NT2/D1 (cell line): ENCODE results near the gene DNAJC10.

ENCODE experiments used
- DNase-seq: peaks from one replicate; pipeline ENCODE4 v3.0.0-alpha.2; 2011; ENCODE audit warnings: low read depth, low spot score
- H3K27me3 ChIP-seq: 2 replicates; pipeline ENCODE4 v1.6.0; 2011; ENCODE audit warnings: mild to moderate bottlenecking; ENCODE audit not compliant: insufficient read length, insufficient read depth
- H3K36me3 ChIP-seq: 2 replicates; pipeline ENCODE4 v1.6.1; 2011; ENCODE audit warnings: mild to moderate bottlenecking, low read length, mixed read lengths; ENCODE audit not compliant: insufficient read depth, insufficient read length
- H3K4me1 ChIP-seq: 2 replicates; pipeline ENCODE4 v1.5.1; 2011; ENCODE audit not compliant: insufficient read depth, insufficient read length
- H3K4me3 ChIP-seq: 2 replicates; pipeline ENCODE4 v1.5.1; 2011; ENCODE audit warnings: low read depth; ENCODE audit not compliant: insufficient read length
- H3K9ac ChIP-seq: 2 replicates; pipeline ENCODE4 v1.6.0; 2011; ENCODE audit warnings: low read depth; ENCODE audit not compliant: insufficient read length
- H3K9me3 ChIP-seq: 2 replicates; pipeline ENCODE4 v1.5.1; 2011; ENCODE audit warnings: mild to moderate bottlenecking, low read length; ENCODE audit not compliant: insufficient read depth
- SUZ12 ChIP-seq: IDR thresholded peaks from 2 replicates; pipeline ENCODE4 v1.6.1; 2011; ENCODE audit not compliant: insufficient read length, insufficient read depth; ENCODE audit errors: extremely low read depth
- YY1 ChIP-seq: IDR thresholded peaks from 2 replicates; pipeline ENCODE4 v1.6.1; 2011; ENCODE audit not compliant: insufficient read length, insufficient read depth
- ZNF274 ChIP-seq: IDR thresholded peaks from 2 replicates; pipeline ENCODE4 v1.6.1; 2011; ENCODE audit warnings: mild to moderate bottlenecking, low read depth, low read length

The DNAJC10 gene

DNA sequence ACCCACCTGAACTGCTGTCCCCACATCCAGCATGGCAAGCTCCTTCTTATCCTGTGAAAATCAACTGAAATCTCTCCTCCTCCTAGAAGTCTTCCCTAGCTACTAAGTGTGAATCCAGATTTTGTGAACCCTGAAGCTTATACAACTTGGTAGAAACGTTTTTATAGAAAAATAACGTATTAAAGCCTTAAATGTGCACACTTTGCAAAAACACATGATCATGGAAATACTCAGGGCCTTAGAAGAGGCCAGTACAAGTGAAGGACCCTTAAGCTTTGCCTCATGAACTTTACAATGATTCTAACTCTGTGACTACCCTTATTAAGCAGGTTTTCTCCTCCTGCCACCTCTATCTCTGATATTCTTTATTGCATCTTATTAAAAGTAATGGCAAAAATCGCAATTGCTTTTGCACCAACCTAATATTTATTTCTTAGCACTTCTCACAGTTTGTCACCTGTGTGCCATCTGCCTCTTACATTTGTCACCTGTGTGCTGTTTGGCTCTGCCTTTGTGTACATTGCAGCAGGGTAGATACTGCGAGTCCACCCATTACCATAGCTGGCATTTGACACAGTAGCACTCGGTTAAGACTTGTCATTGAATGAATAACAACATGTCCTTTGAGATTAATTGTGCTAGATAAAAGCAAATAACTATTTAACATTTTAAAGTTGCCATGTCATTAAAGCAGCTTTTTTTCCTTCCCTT is 108.2 kb downstream of the DNAJC10 start:
- no peaks in the 10 kb centered on the region for H3K4me1 ChIP-seq
- H3K9ac ChIP-seq = no peak overlapping the region
- no peak for TF ChIP-seq YY1
- TF ChIP-seq ZNF274 = no peak
- no peak for TF ChIP-seq SUZ12
- DNase-seq = no peak
- H3K4me3 ChIP-seq = no peak overlapping the region
- H3K36me3 ChIP-seq = no peaks in the 10 kb centered on the region
- H3K27me3 ChIP-seq = no peaks in the 10 kb centered on the region
- no peaks in the 10 kb centered on the region for H3K9me3 ChIP-seq

DNA sequence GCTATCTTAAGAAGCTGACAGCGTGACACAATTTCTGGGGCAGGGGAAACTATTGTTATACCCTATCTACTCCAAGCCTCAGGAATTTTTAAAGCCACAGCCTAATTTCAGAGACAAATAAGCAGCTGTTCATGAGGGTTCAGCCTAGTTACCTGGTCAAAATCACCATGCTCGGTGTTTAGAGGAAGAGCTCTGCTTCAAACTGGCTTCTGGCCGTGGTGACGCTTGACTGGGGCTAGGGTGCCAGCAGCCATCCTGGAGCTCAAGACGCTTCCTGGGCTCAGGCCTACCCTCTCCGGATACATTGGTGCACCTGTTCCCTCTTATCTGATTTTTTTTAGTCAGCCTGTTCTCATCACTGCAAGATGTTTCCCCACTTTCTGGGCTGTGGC is 108.7 kb downstream of the DNAJC10 start:
- H3K4me3 ChIP-seq = no peak overlapping the region
- H3K9me3 ChIP-seq = no peaks in the 10 kb centered on the region
- no peak overlapping the region for H3K9ac ChIP-seq
- H3K4me1 ChIP-seq = no peaks in the 10 kb centered on the region
- H3K27me3 ChIP-seq = no peaks in the 10 kb centered on the region
- H3K36me3 ChIP-seq = no peaks in the 10 kb centered on the region
- TF ChIP-seq ZNF274 (no peak), SUZ12 (no peak), YY1 (no peak)
- no peak for DNase-seq

- Histone ChIP-seq H3K9me3 (no peaks in the 10 kb centered on the region), H3K4me1 (no peaks in the 10 kb centered on the region), H3K36me3 (no peaks in the 10 kb centered on the region), H3K9ac (no peak overlapping the region), H3K27me3 (no peaks in the 10 kb centered on the region), H3K4me3 (no peak overlapping the region)
- DNase-seq = no peak
- no peak for TF ChIP-seq SUZ12
- no peak for TF ChIP-seq YY1
- TF ChIP-seq ZNF274 = no peak
Observed at GRCh38 chr2:182826064-182826463, 110.0 kb downstream of the DNAJC10 start.

GRCh38 chr2:182826496-182826895 is 110.4 kb downstream of the DNAJC10 start:
- Histone ChIP-seq H3K4me3 (no peak overlapping the region), H3K27me3 (no peaks in the 10 kb centered on the region), H3K36me3 (no peaks in the 10 kb centered on the region), H3K4me1 (no peaks in the 10 kb centered on the region), H3K9ac (no peak overlapping the region), H3K9me3 (no peaks in the 10 kb centered on the region)
- no peak for TF ChIP-seq ZNF274
- no peak for DNase-seq

DNA sequence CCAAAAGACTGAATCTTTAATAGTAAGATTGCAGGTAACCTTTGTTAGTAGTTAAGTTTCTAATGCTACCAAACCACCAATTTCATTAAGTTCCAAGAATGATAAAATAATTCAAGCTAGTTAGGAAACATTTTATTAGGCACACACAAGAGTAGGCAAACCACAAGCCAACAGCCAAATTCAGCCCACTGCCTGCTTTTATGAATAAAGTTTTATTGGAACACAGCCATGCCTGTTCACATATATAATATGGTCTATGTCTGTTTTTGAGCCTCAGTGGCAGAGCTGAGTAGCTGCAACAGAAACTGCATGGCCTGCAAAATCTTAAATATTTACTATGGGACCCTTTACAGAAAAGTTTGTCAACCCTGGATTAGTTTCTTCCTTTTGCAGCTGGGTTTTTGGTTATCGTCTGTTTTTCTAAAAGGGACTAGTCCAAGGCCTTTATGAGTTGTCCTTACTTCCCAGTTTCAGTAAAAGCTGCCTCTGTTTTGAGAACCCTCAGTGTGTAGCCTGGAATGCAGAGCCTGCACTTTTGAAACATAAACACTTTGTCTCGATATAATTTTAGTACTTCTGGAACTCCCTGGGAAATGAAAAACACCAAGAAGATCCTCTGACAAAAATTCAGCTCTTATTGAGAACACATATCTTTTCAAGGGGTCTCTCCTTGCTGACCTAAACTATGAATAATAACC is 111.3 kb downstream of the DNAJC10 start:
- no peak for TF ChIP-seq SUZ12
- TF ChIP-seq YY1 = no peak
- no peak for TF ChIP-seq ZNF274
- Histone ChIP-seq H3K36me3 (no peaks in the 10 kb centered on the region), H3K4me3 (no peak overlapping the region), H3K9ac (no peak overlapping the region), H3K27me3 (no peaks in the 10 kb centered on the region), H3K9me3 (no peaks in the 10 kb centered on the region), H3K4me1 (no peaks in the 10 kb centered on the region)
- no peak for DNase-seq

DNA sequence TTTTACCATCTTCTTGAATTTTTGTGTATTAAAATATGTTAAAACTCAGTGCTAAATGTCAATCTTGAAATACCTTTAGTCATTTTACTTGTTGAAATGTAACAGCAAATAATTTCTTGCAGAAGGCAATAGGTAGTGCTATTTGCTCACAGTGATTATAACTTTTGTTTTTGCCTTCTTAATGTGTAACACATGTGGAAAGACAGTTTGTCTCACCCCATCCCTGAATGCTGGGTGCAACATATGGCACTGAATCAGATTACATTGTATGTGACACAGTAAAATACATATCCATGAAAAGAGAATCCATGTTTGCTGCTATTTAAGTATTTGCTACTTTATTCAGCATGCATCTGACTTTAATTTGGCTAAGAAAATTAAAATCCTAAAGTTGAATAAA is 115.0 kb downstream of the DNAJC10 start:
- Histone ChIP-seq H3K27me3 (no peaks in the 10 kb centered on the region), H3K4me3 (no peak overlapping the region), H3K9ac (no peak overlapping the region), H3K4me1 (no peaks in the 10 kb centered on the region), H3K36me3 (no peaks in the 10 kb centered on the region), H3K9me3 (no peaks in the 10 kb centered on the region)
- DNase-seq = no peak
- TF ChIP-seq ZNF274 = no peak
- TF ChIP-seq YY1 = no peak
- TF ChIP-seq SUZ12 = no peak

GRCh38 chr2:182831921-182832320 is 115.9 kb downstream of the DNAJC10 start:
- Histone ChIP-seq H3K4me3 (no peak overlapping the region), H3K9me3 (no peaks in the 10 kb centered on the region), H3K27me3 (no peaks in the 10 kb centered on the region), H3K9ac (no peak overlapping the region), H3K4me1 (no peaks in the 10 kb centered on the region), H3K36me3 (no peaks in the 10 kb centered on the region)
- TF ChIP-seq SUZ12 (no peak), ZNF274 (no peak), YY1 (no peak)
- DNase-seq = no peak
